ENCODE data around the gene PRRT1B. TPM values are rescaled to one million over a fixed set of nuclear protein-coding genes. Genes with fewer than 3 reads are reported as not detected.
A peak's percentile ranks its signal among the peaks of the same experiment; 100 is the strongest.

The PRRT1B gene
- total and polyA plus RNA-seq, 2 of the 4 experiments (the other 2 are of a cell fraction): not detected

DNA sequence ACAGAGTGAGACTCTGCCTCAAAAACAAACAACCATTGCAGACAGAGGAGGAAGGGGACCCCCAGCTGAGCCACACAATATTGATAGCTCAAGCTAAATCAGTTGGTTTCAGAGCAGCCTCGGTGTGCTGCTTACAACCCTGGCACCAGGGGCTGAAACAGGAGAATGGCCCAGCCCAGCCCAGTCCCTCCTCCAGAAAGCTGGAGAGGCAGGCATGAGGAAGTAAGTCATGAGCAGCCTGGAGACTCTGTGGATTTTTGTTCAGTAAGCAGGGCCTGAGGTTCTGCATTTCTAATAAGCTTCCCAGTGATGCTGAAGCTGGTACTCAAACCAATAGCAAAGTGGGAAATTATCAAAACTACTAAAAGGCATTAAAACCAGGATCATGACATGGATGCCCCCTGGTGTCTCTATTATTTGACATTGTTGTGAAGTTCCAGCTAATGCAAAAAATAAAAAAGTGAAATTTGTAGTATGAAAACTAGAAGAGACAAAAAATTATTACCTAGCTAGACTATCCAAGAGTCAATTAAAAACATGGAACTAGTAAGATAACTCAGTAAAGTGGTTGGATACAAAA, 14.2 kb downstream of the PRRT1B start:
- no peaks in the 10 kb centered on the region for H3K4me1 ChIP-seq (ENCODE audit: control insufficient read depth, insufficient read depth, low read length)
- intact Hi-C loops (cut with micrococcal nuclease): no loop called here
- H3K27ac ChIP-seq (ENCODE audit: insufficient read depth, low read length): no peak overlapping the region
- no peak overlapping the region for H2BK15ac ChIP-seq (ENCODE audit: low read depth, low read length)
- dilution Hi-C loops (cut with HindIII; ENCODE audit: low sequenced_read_pairs, unreplicated experiment): no loop called here
- TF ChIP-seq RCOR1 (IDR thresholded peaks at IDR 0.05; ENCODE audit: insufficient replicate concordance, low read length): no peak
- TF ChIP-seq NFE2L2 (IDR thresholded peaks at IDR 0.05; ENCODE audit: low read depth, low read length): no peak
- TF ChIP-seq SMC3 (IDR thresholded peaks at IDR 0.05; ENCODE audit: low read depth, low read length): no peak
- no peak for TF ChIP-seq MAZ (IDR thresholded peaks at IDR 0.05; ENCODE audit: borderline replicate concordance, low read depth, low read length)
- ChIA-PET CTCF (no interaction called here), POLR2A (ENCODE audit: unreplicated experiment) (no interaction called here)
- H3K27me3 ChIP-seq (ENCODE audit: control insufficient read depth, insufficient read depth, low read length): peaks cover 18% of the 10 kb centered on the region
- no peak overlapping the region for H4K8ac ChIP-seq (ENCODE audit: low read depth in 2 of 2, low read length in 2 of 2)
- WGBS, 2 experiments (ENCODE audit: extremely low coverage in 2 of 2, insufficient read length in 1 of 2): no CpG with 5 or more reads among the region's 1 CpG
- H4K5ac ChIP-seq (ENCODE audit: low read depth, low read length): no peak overlapping the region
- DNase-seq: no peak
- no peak overlapping the region for H2BK20ac ChIP-seq (ENCODE audit: low read depth, low read length)
- no peaks in the 10 kb centered on the region for H3K79me1 ChIP-seq (ENCODE audit: low read depth in 1 of 2, low read length in 2 of 2)
- H3K14ac ChIP-seq (replicated peaks; ENCODE audit: low read depth, low read length): no peak overlapping the region
- no peak overlapping the region for H2AK5ac ChIP-seq (ENCODE audit: low read depth, low read length)
- no peak overlapping the region for H2AK9ac ChIP-seq (replicated peaks; ENCODE audit: low read depth, low read length, poor library complexity)
- in situ Hi-C loops (cut with MboI; ENCODE audit: low sequenced_read_pairs): no loop called here
- no peak overlapping the region for H2AFZ ChIP-seq (replicated peaks; ENCODE audit: low read length, poor library complexity)
- H3K4me3 ChIP-seq (ENCODE audit: insufficient read depth, low read depth, low read length): no peak overlapping the region
- H3K9ac ChIP-seq (ENCODE audit: low read depth, low read length): no peak overlapping the region
- no peak overlapping the region for H2BK120ac ChIP-seq (ENCODE audit: low read depth, low read length)
- H4K20me1 ChIP-seq (ENCODE audit: insufficient read depth, low read length): no peaks in the 10 kb centered on the region
- H4K91ac ChIP-seq (ENCODE audit: insufficient read depth, low read depth, low read length): no peak overlapping the region
- H3K4me2 ChIP-seq (ENCODE audit: low read depth, low read length): no peak overlapping the region
- H3K56ac ChIP-seq (ENCODE audit: extremely low read depth, insufficient read depth, low read length): no peak overlapping the region
- no peak overlapping the region for H2BK5ac ChIP-seq (ENCODE audit: low read depth, low read length, poor library complexity, severe bottlenecking)
- ATAC-seq (ENCODE audit: low read depth): peak; percentile 39; the same call in 1 of the 2 replicates
- no peak overlapping the region for H3K18ac ChIP-seq (ENCODE audit: low read depth, low read length)
- BruUV-seq (replicated peaks): no TSS peak
- H3K9me1 ChIP-seq (ENCODE audit: insufficient read depth, low read length): no peaks in the 10 kb centered on the region
- no peak overlapping the region for H3K23ac ChIP-seq (ENCODE audit: low read depth, low read length)
- H3K36me3 ChIP-seq (ENCODE audit: control insufficient read depth, insufficient read depth, low read length): no peaks in the 10 kb centered on the region
- H3K4ac ChIP-seq (ENCODE audit: low read depth, low read length): no peak overlapping the region
- peaks cover 8% of the 10 kb centered on the region for H3K9me3 ChIP-seq (ENCODE audit: control insufficient read depth, insufficient read depth, low read length)

Measured in IMR-90 (cell line).